ENCODE data around the gene CHAT.

CHAT gene

DNA sequence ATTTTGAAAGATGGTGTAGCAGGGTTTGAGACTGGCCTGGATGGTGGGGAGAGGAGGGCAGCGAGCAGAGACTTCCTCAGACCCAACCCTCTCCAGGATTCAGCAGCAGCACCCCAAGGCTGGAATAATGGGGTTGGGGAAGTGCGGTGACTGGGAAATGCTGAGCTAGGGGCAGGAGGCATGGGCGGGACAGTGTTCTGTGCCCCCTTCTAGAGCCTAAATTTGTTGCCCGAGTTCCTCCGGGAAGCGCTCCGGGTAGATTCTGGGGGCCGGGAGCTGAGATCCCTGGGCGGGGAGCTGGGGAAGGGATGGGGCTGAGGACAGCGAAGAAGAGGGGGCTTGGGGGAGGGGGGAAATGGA is at the start of gene CHAT:
CHAT (plus strand) TSS at position 156 of the 360 bp plus-strand sequence; CDS start at position 309, 153 bp downstream.
- peaks cover 2% of the 10 kb centered on the region for H3K9me3 Mint-ChIP-seq
- H3K27ac Mint-ChIP-seq: no peak within 1 kb of the TSS
- H3K4me1 Mint-ChIP-seq (ENCODE audit: low read depth): peaks cover 14% of the 10 kb centered on the region
- H3K27me3 Mint-ChIP-seq: peaks cover 85% of the 10 kb centered on the region
- no peaks in the 10 kb centered on the region for H3K36me3 Mint-ChIP-seq (ENCODE audit: low read depth)
- H3K4me3 Mint-ChIP-seq: no peak within 1 kb of the TSS
- peak; percentile 12 for DNase-seq

DNA sequence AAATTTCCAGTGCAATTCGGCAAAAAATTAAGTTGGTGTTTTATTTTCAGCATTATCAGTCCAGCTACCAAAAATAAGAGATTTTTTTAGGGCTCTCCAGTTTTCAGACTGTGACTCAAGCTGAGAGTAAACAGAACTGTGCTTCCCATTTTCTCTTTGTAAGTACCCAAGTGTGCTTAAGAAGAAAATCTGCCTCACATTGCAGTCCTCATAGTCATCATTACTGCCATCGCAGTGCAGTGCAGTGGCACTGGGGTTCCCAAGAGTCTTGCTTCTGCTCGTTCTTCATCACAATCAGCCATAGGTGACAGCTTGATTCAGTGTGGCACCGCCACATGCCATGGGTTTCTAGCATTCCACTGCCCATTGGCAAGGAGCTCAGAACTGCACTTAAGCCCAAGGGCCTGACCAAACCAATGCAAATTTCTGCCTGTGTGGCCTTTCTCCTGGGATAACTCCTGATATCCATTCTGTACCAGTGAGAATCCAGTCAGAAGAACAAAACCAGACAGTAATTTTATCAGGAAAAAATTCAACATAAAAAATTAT is 49.3 kb upstream of the CHAT start:
- DNase-seq: no peak
- no peak overlapping the region for H3K27ac Mint-ChIP-seq
- peaks cover 43% of the 10 kb centered on the region for H3K27me3 Mint-ChIP-seq
- H3K36me3 Mint-ChIP-seq (ENCODE audit: low read depth): no peaks in the 10 kb centered on the region
- no peaks in the 10 kb centered on the region for H3K9me3 Mint-ChIP-seq
- no peak overlapping the region for H3K4me3 Mint-ChIP-seq
- H3K4me1 Mint-ChIP-seq (ENCODE audit: low read depth): peaks cover 18% of the 10 kb centered on the region

DNA sequence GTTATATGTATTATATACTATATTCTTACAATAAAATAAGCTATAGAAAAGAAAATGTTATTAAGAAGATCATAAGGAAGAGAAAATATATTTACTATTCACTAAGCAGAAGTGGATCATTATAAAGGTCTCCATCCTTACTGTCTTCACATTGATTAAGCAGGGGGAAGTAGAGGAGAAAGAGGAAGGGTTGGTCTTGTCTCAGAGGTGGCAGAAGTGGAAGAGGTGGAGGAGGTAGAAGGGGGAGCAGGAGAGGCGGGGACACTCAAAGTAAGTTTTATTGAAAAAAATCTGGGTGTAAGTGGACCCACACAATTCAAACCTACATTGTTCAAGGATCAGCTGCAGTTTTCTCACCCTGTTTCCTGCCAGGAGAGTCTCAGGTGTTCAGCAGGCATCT is 46.0 kb upstream of the CHAT start:
- no peak for DNase-seq
- Mint-ChIP-seq H3K4me3 (no peak overlapping the region), H3K36me3 (ENCODE audit: low read depth) (no peaks in the 10 kb centered on the region), H3K27ac (no peak overlapping the region), H3K4me1 (ENCODE audit: low read depth) (peaks cover 20% of the 10 kb centered on the region), H3K9me3 (no peaks in the 10 kb centered on the region), H3K27me3 (peaks cover 39% of the 10 kb centered on the region)

DNA sequence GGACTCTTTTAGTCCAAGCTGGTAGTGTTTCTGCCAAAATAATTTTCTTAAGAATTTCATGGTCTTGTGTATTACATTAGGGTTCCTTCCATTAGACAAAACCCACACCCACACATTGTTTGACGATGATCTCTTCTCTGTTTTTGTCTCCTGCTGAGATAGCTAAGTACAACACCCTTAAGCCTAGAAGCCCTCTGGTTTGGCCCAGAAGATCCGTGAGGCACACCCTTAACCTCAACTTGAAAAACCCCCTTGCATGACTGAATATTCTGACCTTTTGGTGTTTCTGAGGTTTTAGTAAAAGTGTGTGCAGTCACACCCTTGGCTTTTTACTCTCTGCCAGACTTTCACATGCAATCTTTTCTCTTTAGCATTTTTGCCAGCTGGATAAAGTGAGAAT is 45.6 kb upstream of the CHAT start:
- Mint-ChIP-seq H3K27me3 (peaks cover 35% of the 10 kb centered on the region), H3K9me3 (no peaks in the 10 kb centered on the region), H3K4me3 (no peak overlapping the region), H3K36me3 (ENCODE audit: low read depth) (no peaks in the 10 kb centered on the region), H3K4me1 (ENCODE audit: low read depth) (peaks cover 20% of the 10 kb centered on the region), H3K27ac (no peak overlapping the region)
- DNase-seq: no peak

DNA sequence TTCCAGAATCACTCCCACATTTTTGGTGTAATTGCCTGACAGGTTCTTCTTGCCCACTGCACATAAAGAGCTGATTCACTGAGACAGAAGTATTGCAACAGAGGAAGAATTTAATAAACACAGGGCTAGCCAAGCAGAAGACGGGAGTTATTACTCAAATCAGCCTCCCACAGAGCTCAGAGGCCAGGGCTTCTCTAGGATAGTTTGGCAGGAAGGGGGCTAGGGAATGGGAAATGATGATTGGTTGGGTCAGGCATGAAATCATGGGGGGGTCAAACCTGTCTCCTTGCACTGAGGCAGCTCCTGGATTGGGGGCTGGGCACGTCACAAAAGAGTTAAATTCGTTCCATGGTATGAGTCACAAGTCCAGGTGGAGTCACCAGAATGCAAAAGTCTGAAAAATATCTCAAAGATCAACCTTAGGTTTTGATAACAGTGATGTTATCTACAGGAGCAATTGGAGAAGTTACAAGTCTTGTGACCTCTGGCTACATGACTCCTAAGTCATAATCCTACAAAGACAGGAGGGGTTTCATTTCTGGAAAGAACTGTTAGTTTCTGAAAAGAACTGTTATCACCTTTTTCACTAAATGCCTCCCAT is 44.7 kb upstream of the CHAT start:
- Mint-ChIP-seq H3K36me3 (ENCODE audit: low read depth) (no peaks in the 10 kb centered on the region), H3K9me3 (no peaks in the 10 kb centered on the region), H3K27me3 (peaks cover 27% of the 10 kb centered on the region), H3K4me1 (ENCODE audit: low read depth) (peaks cover 20% of the 10 kb centered on the region), H3K27ac (peak overlapping the region; percentile 18), H3K4me3 (no peak overlapping the region)
- DNase-seq: no peak

DNA sequence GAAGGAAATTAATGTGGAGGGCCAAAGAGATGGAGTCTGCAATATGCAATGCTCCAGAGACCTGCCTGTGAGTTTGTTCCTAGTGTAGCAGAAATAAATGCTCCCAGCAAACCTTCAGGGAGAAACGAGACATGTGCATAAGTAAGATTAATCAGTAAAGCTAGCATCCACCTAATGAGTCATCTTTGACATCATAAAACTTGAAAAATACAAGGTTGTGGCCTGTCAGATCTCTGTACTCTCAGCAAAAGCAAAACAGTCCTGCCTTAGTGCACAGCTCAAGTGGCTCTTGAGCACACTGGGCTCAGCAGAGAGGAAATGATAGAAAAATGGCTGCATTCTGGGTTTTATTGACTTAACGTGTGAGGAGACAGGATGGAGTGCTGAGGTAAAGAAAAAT is 42.4 kb upstream of the CHAT start:
- no peak overlapping the region for H3K27ac Mint-ChIP-seq
- DNase-seq: no peak
- H3K27me3 Mint-ChIP-seq: peaks cover 21% of the 10 kb centered on the region
- H3K4me1 Mint-ChIP-seq (ENCODE audit: low read depth): peaks cover 20% of the 10 kb centered on the region
- no peak overlapping the region for H3K4me3 Mint-ChIP-seq
- no peaks in the 10 kb centered on the region for H3K9me3 Mint-ChIP-seq
- no peaks in the 10 kb centered on the region for H3K36me3 Mint-ChIP-seq (ENCODE audit: low read depth)

DNA sequence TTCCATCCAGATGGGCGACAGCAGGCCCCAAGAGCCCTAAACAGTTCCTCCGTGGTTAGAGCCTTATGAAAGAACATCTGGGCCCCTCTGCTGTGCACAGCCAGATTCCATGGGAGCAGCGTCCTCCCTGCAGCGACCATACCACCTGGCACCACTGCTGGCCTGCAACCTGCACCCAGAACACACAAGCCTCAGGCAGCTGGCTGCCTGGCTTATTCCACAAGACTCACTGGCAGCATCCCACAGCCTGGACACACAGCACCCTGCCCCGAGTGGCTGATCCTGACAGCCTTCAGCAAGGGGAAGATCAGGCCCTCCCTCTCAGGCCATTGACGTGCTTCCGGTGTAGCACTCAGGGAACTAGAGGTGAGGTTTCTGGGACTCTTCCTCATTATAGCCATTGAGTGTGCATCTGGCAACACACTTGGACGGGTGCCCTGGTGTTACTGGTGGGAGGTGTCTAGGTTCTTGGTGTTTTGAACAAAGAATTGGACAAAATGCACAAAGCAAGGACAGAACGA is 41.2 kb upstream of the CHAT start:
- Mint-ChIP-seq H3K27me3 (peaks cover 19% of the 10 kb centered on the region), H3K4me3 (no peak overlapping the region), H3K4me1 (ENCODE audit: low read depth) (peaks cover 20% of the 10 kb centered on the region), H3K36me3 (ENCODE audit: low read depth) (no peaks in the 10 kb centered on the region), H3K27ac (no peak overlapping the region), H3K9me3 (no peaks in the 10 kb centered on the region)
- DNase-seq: no peak

DNA sequence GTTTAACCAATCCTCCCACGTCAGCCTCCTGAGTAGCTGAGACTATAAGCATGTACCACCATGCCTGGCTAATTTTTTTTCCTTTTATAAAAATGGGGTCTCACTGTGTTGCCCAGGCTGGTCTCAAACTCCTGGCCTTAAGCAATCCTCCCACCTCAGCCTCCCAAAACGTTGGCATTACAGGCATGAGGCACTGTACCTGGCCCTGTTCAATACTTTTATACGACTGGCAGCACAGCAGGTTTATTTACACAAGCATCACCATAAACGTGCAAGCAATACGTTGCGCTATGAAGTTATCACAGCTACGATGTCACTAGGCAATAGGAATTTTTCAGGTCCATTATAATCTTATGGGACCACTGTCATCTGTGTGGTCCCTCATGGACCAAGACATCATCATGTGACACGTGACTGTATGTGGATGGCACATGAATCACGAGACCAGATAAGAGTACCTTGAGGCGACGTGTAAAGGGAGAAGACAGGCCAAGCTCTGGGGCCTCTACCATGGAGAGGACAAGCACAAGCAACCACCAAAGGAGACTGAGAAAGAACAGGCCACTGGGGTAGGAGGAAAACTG is 38.3 kb upstream of the CHAT start:
- Mint-ChIP-seq H3K27ac (no peak overlapping the region), H3K4me1 (ENCODE audit: low read depth) (no peaks in the 10 kb centered on the region), H3K27me3 (peaks cover 16% of the 10 kb centered on the region), H3K9me3 (no peaks in the 10 kb centered on the region), H3K4me3 (no peak overlapping the region), H3K36me3 (ENCODE audit: low read depth) (no peaks in the 10 kb centered on the region)
- no peak for DNase-seq

DNA sequence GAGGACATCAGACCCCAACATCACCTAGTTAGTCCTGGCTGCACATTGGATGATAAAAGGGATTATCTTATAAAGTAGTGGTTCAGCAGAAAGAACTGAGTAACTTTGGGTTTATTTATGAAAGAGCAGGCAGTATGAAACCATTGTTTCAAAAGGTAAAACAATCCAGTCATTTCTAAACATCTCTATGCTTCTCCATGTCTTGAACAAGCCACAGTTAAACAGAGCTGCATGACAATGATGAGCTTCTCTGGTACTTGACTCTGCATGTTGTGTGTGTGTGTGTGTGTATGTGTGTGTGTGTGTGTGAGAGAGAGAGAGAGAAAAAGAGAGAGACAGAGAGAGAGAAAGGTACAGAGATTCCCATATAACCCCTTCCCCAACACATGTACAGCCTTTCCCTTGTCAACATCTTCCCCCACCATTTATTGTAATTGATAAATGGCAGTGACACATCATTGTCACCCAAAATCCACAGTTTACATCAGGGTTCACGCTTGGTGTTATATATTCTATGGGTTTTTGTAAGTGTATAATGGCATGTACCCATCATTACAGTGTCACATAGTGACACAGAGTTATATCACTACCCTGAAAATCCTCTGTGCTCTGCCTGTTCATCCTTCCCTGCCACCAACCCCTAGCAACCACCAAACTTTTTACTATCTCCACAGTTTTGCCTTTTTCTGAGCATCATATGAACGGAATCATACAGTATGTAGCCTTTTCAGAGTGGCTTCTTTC is 36.5 kb upstream of the CHAT start:
- Mint-ChIP-seq H3K9me3 (no peaks in the 10 kb centered on the region), H3K4me1 (ENCODE audit: low read depth) (peaks cover 3% of the 10 kb centered on the region), H3K4me3 (no peak overlapping the region), H3K27ac (no peak overlapping the region), H3K36me3 (ENCODE audit: low read depth) (no peaks in the 10 kb centered on the region), H3K27me3 (peaks cover 19% of the 10 kb centered on the region)
- DNase-seq: no peak

DNA sequence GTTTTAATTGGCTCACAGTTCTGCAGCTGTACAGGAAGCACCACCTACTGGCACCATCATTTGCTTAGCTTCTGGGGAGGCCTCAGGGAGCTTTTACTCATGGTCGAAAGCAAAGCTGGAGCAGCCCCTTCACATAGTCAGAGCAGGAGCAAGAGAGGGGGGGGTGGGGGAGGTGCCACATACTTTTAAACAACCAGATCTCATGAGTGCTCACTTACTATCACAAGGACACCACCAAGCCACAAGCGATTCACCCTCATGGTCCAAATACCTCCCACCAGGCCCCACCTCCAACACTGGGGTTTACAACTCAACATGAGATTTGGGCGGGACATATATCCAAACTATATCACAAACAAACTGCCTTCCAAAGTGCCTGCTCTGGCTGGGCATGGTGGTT is 35.4 kb upstream of the CHAT start:
- peaks cover 3% of the 10 kb centered on the region for H3K4me1 Mint-ChIP-seq (ENCODE audit: low read depth)
- H3K27ac Mint-ChIP-seq: no peak overlapping the region
- peaks cover 19% of the 10 kb centered on the region for H3K27me3 Mint-ChIP-seq
- H3K9me3 Mint-ChIP-seq: no peaks in the 10 kb centered on the region
- H3K36me3 Mint-ChIP-seq (ENCODE audit: low read depth): no peaks in the 10 kb centered on the region
- no peak for DNase-seq
- no peak overlapping the region for H3K4me3 Mint-ChIP-seq

DNA sequence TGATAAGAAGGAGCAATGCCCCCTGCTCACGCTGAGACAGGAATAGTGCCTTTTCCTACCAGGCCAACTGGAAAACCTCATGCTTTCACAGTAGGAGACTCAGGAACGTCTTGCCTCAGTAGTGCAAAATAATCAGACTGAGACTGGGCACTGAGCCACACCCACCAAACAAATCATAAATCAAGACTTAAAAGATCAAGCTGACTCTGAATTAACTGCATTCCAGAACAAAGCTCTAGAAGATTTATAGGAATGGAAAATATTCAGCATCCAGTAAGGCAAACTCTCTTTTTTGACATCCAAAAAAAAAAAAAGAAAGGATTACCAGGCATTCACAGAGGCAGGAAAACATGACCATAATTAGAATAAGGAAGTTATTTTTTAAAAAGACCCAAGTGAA is 34.2 kb upstream of the CHAT start:
- Mint-ChIP-seq H3K4me3 (no peak overlapping the region), H3K27me3 (peaks cover 22% of the 10 kb centered on the region), H3K36me3 (ENCODE audit: low read depth) (no peaks in the 10 kb centered on the region), H3K27ac (no peak overlapping the region), H3K4me1 (ENCODE audit: low read depth) (peaks cover 3% of the 10 kb centered on the region), H3K9me3 (no peaks in the 10 kb centered on the region)
- DNase-seq: no peak

DNA sequence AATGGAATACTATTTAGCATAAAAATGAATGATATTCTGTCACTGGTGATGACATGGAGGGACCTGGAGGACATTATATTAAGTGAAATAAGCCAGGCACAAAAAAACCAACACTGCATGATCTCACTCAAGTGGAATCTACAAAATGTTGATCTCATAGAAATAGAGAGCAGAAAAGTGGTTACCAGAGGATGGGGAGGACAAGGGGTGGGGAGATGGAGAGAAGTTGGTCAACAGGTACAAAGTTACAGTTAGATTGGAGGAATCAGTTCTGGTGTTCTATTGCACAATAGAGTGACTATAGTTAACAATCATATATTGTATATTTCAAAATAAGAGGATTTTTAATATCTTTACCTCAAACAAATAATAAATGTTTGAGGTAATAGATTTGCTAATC is 28.4 kb upstream of the CHAT start:
- Mint-ChIP-seq H3K4me3 (no peak overlapping the region), H3K4me1 (ENCODE audit: low read depth) (peaks cover 3% of the 10 kb centered on the region), H3K36me3 (ENCODE audit: low read depth) (no peaks in the 10 kb centered on the region), H3K9me3 (peaks cover 5% of the 10 kb centered on the region), H3K27ac (no peak overlapping the region), H3K27me3 (peaks cover 32% of the 10 kb centered on the region)
- DNase-seq: no peak

DNA sequence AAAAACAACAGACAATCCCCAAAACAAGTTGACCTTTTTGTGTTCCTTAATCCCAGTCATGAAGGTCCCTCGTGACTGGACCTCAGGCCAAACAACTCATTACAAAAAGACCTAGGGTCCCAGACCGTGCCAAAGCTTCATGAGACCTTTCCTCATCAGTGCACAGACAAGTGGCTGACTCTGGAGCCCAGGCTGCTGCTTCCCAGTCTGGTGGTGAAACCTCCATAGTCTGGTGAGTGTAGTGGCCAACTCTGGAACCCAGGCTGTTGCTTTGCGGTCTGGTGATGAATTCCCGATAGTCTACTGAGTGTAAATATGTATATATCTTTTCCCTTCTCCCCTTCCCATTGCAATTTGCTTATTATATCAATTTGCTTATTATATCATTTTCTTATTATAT is 25.9 kb upstream of the CHAT start:
- no peaks in the 10 kb centered on the region for H3K4me1 Mint-ChIP-seq (ENCODE audit: low read depth)
- H3K4me3 Mint-ChIP-seq: no peak overlapping the region
- H3K27ac Mint-ChIP-seq: no peak overlapping the region
- H3K36me3 Mint-ChIP-seq (ENCODE audit: low read depth): no peaks in the 10 kb centered on the region
- no peak for DNase-seq
- peaks cover 5% of the 10 kb centered on the region for H3K9me3 Mint-ChIP-seq
- peaks cover 43% of the 10 kb centered on the region for H3K27me3 Mint-ChIP-seq

DNA sequence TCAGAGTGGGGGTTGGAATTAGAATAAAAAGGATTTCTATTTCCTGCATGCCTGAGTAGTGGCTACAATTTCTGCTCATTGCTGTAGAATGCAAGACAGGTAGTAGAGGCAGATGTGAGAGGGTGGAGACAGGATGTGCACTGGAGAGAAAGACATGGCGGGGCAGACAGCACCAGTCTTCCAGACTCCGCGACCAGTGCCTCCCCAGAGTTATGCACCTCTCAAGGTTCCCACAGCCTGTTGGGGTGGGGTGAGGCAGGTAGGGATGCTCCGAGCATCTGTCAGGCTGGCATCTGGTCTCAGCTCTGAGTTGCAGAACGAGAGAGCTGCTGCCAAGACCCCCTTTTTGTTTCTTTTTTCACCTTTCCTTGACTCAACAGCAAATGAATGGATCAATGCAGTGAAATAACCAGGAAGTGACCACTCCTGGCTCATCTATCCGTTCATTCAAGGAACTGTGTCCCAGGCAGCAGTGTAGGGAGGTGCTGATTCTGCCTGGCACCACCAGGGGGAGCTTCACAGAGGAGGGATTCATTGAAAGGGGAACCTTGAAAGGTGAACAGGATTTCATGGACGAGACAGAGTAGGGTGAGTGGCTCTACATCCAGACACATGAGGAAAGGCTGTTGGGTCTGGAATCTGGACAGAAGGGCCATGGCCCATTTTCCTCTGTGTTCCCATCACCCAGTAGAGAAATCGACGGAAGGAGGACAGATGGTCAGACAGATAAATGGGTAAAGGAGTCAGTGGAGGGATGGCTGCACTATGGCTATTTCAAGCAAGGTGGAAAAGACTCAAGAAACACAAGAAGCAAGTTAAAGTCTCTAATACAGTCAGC is 20.9 kb upstream of the CHAT start:
- Mint-ChIP-seq H3K4me1 (ENCODE audit: low read depth) (peaks cover 1% of the 10 kb centered on the region), H3K4me3 (no peak overlapping the region), H3K27me3 (peaks cover 43% of the 10 kb centered on the region), H3K36me3 (ENCODE audit: low read depth) (no peaks in the 10 kb centered on the region), H3K9me3 (peaks cover 5% of the 10 kb centered on the region), H3K27ac (no peak overlapping the region)
- DNase-seq: peak; percentile 62

Data from activated T-cell treated with anti-CD3 and anti-CD28 coated beads, Interleukin-2, amount 50 U/mL, for 24 hours (primary cell).